GM03348 (cell line): ENCODE measurements around the gene WNK2.

Experiments used
- DNase-seq: peaks from one replicate; pipeline ENCODE4 v3.0.0; 2012; ENCODE audit warnings: low spot score

WNK2 gene

DNA sequence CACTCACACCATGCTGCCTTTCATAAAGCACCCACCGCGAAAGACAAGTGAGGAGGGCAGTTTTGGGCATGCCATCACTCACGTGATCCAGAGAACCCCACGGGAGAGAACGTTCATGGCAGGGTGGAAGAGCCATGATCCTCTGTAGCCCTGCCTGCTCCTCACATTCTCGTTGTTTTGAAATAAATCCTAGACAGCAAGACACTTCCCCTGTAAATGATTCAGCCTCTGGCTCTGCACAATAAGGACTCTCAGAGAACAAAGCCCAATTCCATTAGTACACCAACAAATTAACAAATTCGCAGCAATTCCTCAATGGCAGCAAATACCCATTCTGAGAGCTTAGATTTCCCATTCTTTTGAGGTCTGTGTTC, 71.5 kb downstream of the WNK2 start:
- DNase-seq: no peak

DNA sequence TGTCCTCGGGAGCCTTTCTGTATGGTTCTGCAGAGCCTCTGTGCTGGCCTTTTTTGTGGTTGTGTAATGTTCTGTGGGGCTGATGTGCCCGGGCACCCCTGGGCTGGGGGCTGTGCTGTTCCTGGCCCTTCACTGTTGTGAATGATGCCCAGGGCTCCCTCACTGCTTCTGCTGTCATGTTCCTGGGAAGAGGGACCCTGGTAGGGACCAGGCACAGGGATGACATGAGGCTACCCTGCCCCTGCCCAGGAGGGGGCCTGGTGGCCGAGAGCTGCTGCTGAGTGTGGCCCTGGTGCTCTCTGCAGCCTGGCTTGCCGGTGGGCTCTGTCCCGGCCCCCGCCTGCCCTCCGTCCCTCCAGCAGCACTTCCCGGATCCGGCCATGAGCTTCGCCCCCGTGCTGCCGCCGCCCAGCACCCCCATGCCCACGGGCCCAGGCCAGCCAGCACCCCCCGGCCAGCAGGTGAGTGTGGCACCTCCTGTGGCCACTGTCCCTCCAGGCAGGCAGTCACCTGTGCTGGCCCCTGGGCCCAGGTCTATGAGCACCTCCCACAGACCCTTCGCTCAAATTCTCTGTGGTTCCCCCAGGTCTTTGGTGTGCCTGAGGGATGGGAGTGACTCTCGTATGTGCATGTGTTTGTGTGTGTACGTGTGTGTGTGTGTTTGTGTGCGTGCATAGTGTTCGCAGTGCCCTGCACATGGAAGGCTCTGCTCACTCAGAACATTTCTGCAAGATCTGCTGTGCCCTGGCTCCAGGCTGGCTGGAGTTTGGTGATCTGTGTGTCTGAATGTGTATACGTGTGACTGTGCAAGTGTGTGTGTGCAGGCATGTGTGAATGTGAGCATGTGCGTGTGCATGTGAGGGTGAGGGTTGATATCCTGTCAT, 72.3 kb downstream of the WNK2 start:
- DNase-seq: no peak

GRCh38 chr9:93256878-93257807, 73.2 kb downstream of the WNK2 start:
- DNase-seq: no peak

GRCh38 chr9:93257808-93258331, 73.9 kb downstream of the WNK2 start:
- no peak for DNase-seq

DNA sequence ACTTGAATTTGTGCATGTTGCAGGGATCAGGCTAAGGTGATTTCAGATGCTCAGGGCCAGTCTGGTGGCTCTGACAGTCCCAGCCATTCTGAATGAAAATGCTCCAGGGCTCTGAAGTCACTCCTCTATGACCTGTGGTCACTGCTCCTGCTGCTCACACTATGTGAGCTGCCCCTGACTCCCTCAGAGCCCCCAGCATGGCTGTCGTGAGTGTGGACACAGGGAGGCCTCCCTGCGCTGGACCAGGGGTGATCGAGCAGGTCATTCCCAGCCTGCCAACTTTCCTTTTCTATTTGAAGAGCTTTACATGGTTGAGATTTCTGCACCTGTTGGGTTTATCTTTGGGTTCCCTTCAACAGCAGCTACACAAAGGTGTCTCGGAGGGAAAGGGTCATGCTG, 74.5 kb downstream of the WNK2 start:
- DNase-seq: no peak

- no peak for DNase-seq
Observed at GRCh38 chr9:93258818-93259489, 75.0 kb downstream of the WNK2 start.

GRCh38 chr9:93259490-93260262, 75.7 kb downstream of the WNK2 start:
- no peak for DNase-seq

GRCh38 chr9:93260263-93261066, 76.5 kb downstream of the WNK2 start:
- no peak for DNase-seq

GRCh38 chr9:93261281-93261680, 77.3 kb downstream of the WNK2 start:
- no peak for DNase-seq

GRCh38 chr9:93261735-93262523, 78.0 kb downstream of the WNK2 start:
- DNase-seq: peak; percentile 4

- DNase-seq: peak; percentile 4
Observed at GRCh38 chr9:93262537-93263310, 78.8 kb downstream of the WNK2 start.

GRCh38 chr9:93263334-93264229, 79.6 kb downstream of the WNK2 start:
- DNase-seq: peak; percentile 7

DNA sequence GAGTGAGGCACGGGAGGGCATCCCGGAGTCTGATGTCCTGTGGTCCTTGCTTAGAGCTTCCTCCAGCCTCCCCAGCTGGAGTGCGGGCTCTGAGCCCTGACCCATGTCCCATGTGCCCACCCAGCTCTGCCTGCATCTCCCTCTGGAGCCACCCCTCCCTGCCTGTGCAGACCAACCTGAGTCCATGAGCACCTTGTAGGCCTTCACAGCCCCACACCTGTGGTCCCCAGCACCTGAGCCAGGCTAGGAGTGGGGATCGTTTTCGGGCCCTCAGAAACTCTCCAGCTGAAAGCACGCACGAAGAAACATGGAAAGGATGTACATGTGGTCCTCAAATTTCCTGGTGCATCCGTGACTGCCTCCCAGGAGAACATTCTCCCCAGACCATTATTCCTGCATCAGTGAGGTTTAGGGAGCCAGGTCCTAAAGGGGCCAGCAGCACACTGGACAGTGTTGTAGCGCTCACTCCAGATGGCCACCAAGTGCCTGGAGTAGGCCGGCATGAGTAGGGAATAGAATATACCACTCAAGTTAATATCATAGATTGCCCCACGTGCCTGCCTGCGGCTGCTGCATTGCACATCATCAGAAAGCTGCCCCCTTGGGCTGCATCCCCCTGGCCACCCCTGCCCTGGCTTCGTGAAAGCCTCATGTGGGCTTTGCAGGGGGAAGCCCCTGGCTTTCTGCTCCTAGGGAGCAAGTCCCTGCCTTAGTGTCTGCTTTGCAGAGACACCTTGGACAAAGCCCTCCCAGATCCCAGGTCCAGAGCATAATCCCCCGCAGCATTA, 80.6 kb downstream of the WNK2 start:
- peak; percentile 3 for DNase-seq

DNA sequence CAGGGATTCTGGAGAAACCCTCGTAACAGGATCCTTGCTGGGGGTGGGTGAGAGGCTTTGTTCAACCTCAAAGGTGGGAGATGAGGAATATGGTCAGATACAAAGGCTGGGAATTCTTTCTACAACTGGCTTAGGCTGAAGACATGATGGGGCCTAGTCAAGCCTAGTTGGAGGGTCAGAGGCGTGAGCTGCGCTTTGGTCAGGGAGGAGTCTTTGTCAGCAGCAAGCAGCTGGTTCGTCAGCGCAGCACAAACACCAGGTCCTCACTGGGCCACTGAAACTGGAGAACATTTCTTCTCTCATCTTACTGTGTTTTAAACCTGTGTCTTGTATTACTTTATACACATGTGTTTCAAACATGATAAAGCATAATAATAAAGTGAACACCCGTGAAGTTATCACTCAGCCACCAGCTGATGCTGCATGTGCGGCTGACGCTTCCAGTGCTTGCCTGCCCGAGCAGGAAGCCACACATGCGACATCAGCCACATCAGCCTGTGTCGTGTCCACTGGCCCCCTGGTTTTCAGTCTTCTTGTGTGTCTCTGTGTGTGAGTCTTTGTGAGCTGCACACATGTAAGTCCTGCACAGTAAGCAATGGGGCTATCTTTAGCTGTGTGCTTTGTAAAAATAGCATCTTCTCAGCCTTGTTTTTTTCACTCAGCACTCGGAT, 81.5 kb downstream of the WNK2 start:
- peak; percentile 3 for DNase-seq

DNA sequence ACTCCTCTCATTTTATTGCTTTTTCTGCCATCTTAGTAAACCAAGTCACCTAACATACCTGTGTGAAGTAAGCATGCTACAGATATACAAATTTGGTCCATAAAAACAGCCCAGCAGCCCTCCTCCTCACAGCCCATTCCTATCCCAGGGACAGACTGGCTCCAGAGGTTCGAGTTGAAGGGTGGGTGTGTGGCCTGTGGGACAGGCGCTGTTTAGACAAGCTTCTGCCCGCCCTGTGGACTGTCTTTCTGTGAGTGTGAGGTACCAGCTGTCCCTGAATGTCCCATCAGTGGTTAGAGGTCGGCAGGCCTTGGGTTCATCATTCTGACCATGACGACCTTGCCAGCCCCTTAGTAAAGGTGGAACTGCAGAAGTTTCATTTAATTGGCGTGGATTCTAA, 82.0 kb downstream of the WNK2 start:
- DNase-seq: peak; percentile 4

- DNase-seq: peak; percentile 3
Observed at GRCh38 chr9:93266521-93267001, 82.6 kb downstream of the WNK2 start.
